ENCODE results near the gene DNAJA4. TPM values are rescaled to one million over a fixed set of nuclear protein-coding genes. Genes with fewer than 3 reads are reported as not detected.
A peak's percentile ranks its signal among the peaks of the same experiment; 100 is the strongest.

The DNAJA4 gene
- total and polyA plus RNA-seq, 2 experiments from 2014 or later = 5.0 to 12.5 TPM

GRCh38 chr15:78244101-78244500 is 20.3 kb upstream of the DNAJA4 start:
- Mint-ChIP-seq H3K27ac (no peak overlapping the region), H3K9me3 (peaks cover 9% of the 10 kb centered on the region; the same call in 2 of the 3 replicates), H3K4me1 (peaks cover 28% of the 10 kb centered on the region), H3K4me3 (no peak overlapping the region; the same call in 2 of the 3 replicates), H3K27me3 (ENCODE audit: insufficient read depth, low read depth, poor library complexity) (peaks cover 9% of the 10 kb centered on the region), H3K36me3 (ENCODE audit: low read depth) (no peaks in the 10 kb centered on the region)
- ATAC-seq (no peak), DNase-seq (ENCODE audit: low spot score) (no peak)
- no peaks in the 10 kb centered on the region for H3F3A ChIP-seq (replicated peaks; ENCODE audit: low read depth)
- H3K4me2 ChIP-seq = no peak overlapping the region
- no peaks in the 10 kb centered on the region for H3K79me2 ChIP-seq (replicated peaks; ENCODE audit: insufficient read depth)
- H3K27ac ChIP-seq (ENCODE audit: low read depth) = 0 out of 2 replicates have a peak overlapping the region, but pooled peaks have one; percentile 91
- no peak for TF ChIP-seq ZNF331 (CRISPR knock-in tag; IDR thresholded peaks at IDR 0.05; ENCODE audit: low read depth)
- TF ChIP-seq ETS1 (IDR thresholded peaks at IDR 0.05) = no peak
- H3K4me3 ChIP-seq = no peak overlapping the region
- no peaks in the 10 kb centered on the region for H3K9me2 ChIP-seq (ENCODE audit: insufficient read depth)
- H3K36me3 ChIP-seq (ENCODE audit: insufficient read depth) = no peaks in the 10 kb centered on the region
- peak overlapping the region; percentile 84; the same call in 1 of the 2 replicates for H2AFZ ChIP-seq
- H4K20me1 ChIP-seq (replicated peaks; ENCODE audit: insufficient read depth) = no peaks in the 10 kb centered on the region
- H3K27me3 ChIP-seq (ENCODE audit: insufficient read depth) = no peaks in the 10 kb centered on the region
- H3K4me1 ChIP-seq (ENCODE audit: insufficient read depth) = peaks cover 25% of the 10 kb centered on the region

- peaks cover 9% of the 10 kb centered on the region; the same call in 2 of the 3 replicates for H3K9me3 Mint-ChIP-seq
- no peaks in the 10 kb centered on the region for H3K79me2 ChIP-seq (replicated peaks; ENCODE audit: insufficient read depth)
- H3F3A ChIP-seq (replicated peaks; ENCODE audit: low read depth) = no peaks in the 10 kb centered on the region
- H3K27me3 Mint-ChIP-seq (ENCODE audit: insufficient read depth, low read depth, poor library complexity) = peaks cover 7% of the 10 kb centered on the region
- ATAC-seq (no peak), DNase-seq (ENCODE audit: low spot score) (no peak)
- no peak overlapping the region for H3K27ac Mint-ChIP-seq
- peaks cover 25% of the 10 kb centered on the region for H3K4me1 ChIP-seq (ENCODE audit: insufficient read depth)
- H3K4me2 ChIP-seq = no peak overlapping the region
- H3K4me3 ChIP-seq = no peak overlapping the region
- no peak overlapping the region for H3K4me3 Mint-ChIP-seq
- no peak overlapping the region for H3K27ac ChIP-seq (ENCODE audit: low read depth)
- H3K4me1 Mint-ChIP-seq = peaks cover 23% of the 10 kb centered on the region
- H3K36me3 Mint-ChIP-seq (ENCODE audit: low read depth) = no peaks in the 10 kb centered on the region
- H3K9me2 ChIP-seq (ENCODE audit: insufficient read depth) = no peaks in the 10 kb centered on the region
- H3K27me3 ChIP-seq (ENCODE audit: insufficient read depth) = no peaks in the 10 kb centered on the region
- no peaks in the 10 kb centered on the region for H4K20me1 ChIP-seq (replicated peaks; ENCODE audit: insufficient read depth)
- H3K36me3 ChIP-seq (ENCODE audit: insufficient read depth) = no peaks in the 10 kb centered on the region
- H2AFZ ChIP-seq = no peak overlapping the region
- TF ChIP-seq ZNF462 (CRISPR knock-in tag; IDR thresholded peaks at IDR 0.05) (no peak), CTCF (conservative IDR thresholded peaks at IDR 0.05; ENCODE audit: low read depth in 2 of 2) (no peak), NANOG (IDR thresholded peaks at IDR 0.05; ENCODE audit: borderline replicate concordance) (no peak), ETS1 (IDR thresholded peaks at IDR 0.05) (no peak), EZH2 (IDR thresholded peaks at IDR 0.05; ENCODE audit: low read depth, unreplicated experiment) (no peak), STAT1 (IDR thresholded peaks at IDR 0.05; ENCODE audit: unreplicated experiment) (no peak)
Measured at GRCh38 chr15:78244893-78245292, 19.5 kb upstream of the DNAJA4 start.
